SK-N-SH treated with all-trans-retinoic acid at 6 μM for 48 hours (cell line): Measurements from ENCODE around the gene OLFM1.

Experiments used
- ARNTL ChIP-seq: fragments of 450-650 bp; formaldehyde crosslinking; IDR thresholded peaks from 2 replicates; pipeline ENCODE4 v1.5.0; 2020; ENCODE audit warnings: low read depth, mild to moderate bottlenecking, moderate library complexity, borderline replicate concordance
- BACH2 ChIP-seq: fragments of 250-450 bp; sonication (Bioruptor Pico); IDR thresholded peaks from 2 replicates; pipeline ENCODE4 v1.9.0; 2021; ENCODE audit warnings: mild to moderate bottlenecking, borderline replicate concordance
- GLIS3 ChIP-seq: fragments of 250-450 bp; sonication (Bioruptor Pico); IDR thresholded peaks from 2 replicates; pipeline ENCODE4 v1.5.0; 2020; ENCODE audit warnings: mild to moderate bottlenecking, moderate library complexity
- PATZ1 ChIP-seq: fragments of 250-450 bp; sonication (Bioruptor Pico); IDR thresholded peaks from 2 replicates; pipeline ENCODE4 v1.8.0; 2020; ENCODE audit warnings: mild to moderate bottlenecking, moderate library complexity, borderline replicate concordance
- RARB ChIP-seq: fragments of 250-450 bp; sonication (Bioruptor Pico); IDR thresholded peaks from 2 replicates; pipeline ENCODE4 v1.8.0; 2021; ENCODE audit warnings: mild to moderate bottlenecking, moderate library complexity
- ZNF70 ChIP-seq: fragments of 450-650 bp; formaldehyde crosslinking; IDR thresholded peaks from 2 replicates; pipeline ENCODE4 v1.5.0; 2020; ENCODE audit warnings: mild to moderate bottlenecking, moderate library complexity

DNA sequence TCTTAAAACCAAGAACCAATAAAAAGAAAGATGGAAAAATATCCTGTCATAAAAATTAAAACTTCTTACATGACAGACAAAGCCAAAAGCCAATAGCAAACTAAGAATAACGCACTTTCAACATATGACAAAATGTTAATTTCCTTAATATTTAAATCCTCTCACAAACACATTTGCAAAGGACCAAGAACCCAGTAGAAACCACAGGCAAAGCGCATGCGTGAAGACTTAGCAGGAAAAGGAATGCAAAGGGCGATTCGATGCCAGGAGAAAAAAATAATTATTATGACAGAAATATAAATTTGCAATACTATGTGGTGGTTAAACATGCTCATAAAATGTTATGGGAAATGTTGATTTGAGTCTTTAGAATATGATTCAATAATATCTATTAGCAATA is 39.9 kb upstream of the OLFM1 start:
- no peak for TF ChIP-seq BACH2
- TF ChIP-seq RARB (CRISPR knock-in tag): no peak
- no peak for TF ChIP-seq PATZ1 (CRISPR knock-in tag)
- TF ChIP-seq ZNF70 (CRISPR knock-in tag): no peak
- no peak for TF ChIP-seq ARNTL (CRISPR knock-in tag)
- no peak for TF ChIP-seq GLIS3 (CRISPR knock-in tag)
